Common myeloid progenitor, CD34-positive (primary cell): ENCODE measurements around the gene SLC9A1.

Experiments used
- CTCF ChIA-PET: fragments of 350-600 bp; sonication (Branson Sonifier 250); formaldehyde crosslinking; loops from one replicate; lab custom pipeline; 2021; ENCODE audit warnings: antibody characterized with exemption; lab: Charles Lee
- POLR2A ChIA-PET: fragments of 350-600 bp; sonication (Branson Sonifier 250); formaldehyde crosslinking; loops from one replicate; lab custom pipeline; 2021; ENCODE audit warnings: antibody characterized with exemption; lab: Charles Lee
- DNase-seq, 3 donors: peaks; one replicate each; pipeline versions ENCODE4 v3.0.0 to v3.0.0-alpha.2; 2013
- H3K27ac ChIP-seq, 2 experiments: 1 replicate in 1 of 2; 2 replicates in 1 of 2; pipeline ENCODE4 v1.7.0; 2013; ENCODE audit warnings: inconsistent platforms in 2 of 2, low read length in 2 of 2, mild to moderate bottlenecking in 2 of 2, low read depth in 1 of 2, moderate library complexity in 1 of 2; ENCODE audit not compliant: severe bottlenecking in 2 of 2, insufficient read depth in 1 of 2, poor library complexity in 1 of 2
- H3K27me3 ChIP-seq, 5 experiments: replicated peaks in 2 of 5; 1 replicate in 3 of 5; 2 replicates in 2 of 5; pipeline versions ENCODE4 v1.6.1 to v1.7.0; 2013; ENCODE audit warnings: low read length in 4 of 5, mild to moderate bottlenecking in 2 of 5, moderate library complexity in 2 of 5, inconsistent platforms in 1 of 5; ENCODE audit not compliant: insufficient read depth in 5 of 5, control insufficient read depth in 4 of 5
- H3K36me3 ChIP-seq, 4 experiments: 1 replicate in 2 of 4; 2 replicates in 2 of 4; pipeline versions ENCODE4 v1.6.1 to v1.7.0; 2013; ENCODE audit warnings: low read length in 3 of 4, control low read depth in 1 of 4, mild to moderate bottlenecking in 1 of 4; ENCODE audit not compliant: control insufficient read depth in 4 of 4, insufficient read depth in 4 of 4
- H3K4me1 ChIP-seq, 4 experiments: 1 replicate in 3 of 4; 2 replicates in 1 of 4; pipeline versions ENCODE4 v1.6.1 to v1.7.1; 2013; ENCODE audit warnings: low read length in 3 of 4, mild to moderate bottlenecking in 3 of 4, control low read depth in 1 of 4, inconsistent platforms in 1 of 4, moderate library complexity in 1 of 4; ENCODE audit not compliant: control insufficient read depth in 4 of 4, insufficient read depth in 4 of 4; ENCODE audit errors: control extremely low read depth in 1 of 4
- H3K4me3 ChIP-seq, 7 experiments: 1 replicate in 4 of 7; 2 replicates in 3 of 7; pipeline versions ENCODE4 v1.5.1 to v1.7.0; 2013; ENCODE audit warnings: mild to moderate bottlenecking in 7 of 7, low read length in 6 of 7, moderate library complexity in 6 of 7, inconsistent platforms in 2 of 7, low read depth in 2 of 7, control low read depth in 1 of 7; ENCODE audit not compliant: insufficient read depth in 4 of 7, control insufficient read depth in 1 of 7; ENCODE audit errors: extremely low read depth in 1 of 7
- H3K9me3 ChIP-seq, 5 experiments: 1 replicate in 4 of 5; 2 replicates in 1 of 5; pipeline versions ENCODE4 v1.6.1 to v1.7.1; 2013; ENCODE audit warnings: low read length in 4 of 5, mild to moderate bottlenecking in 2 of 5, inconsistent platforms in 1 of 5, low read depth in 1 of 5, moderate library complexity in 1 of 5; ENCODE audit not compliant: control insufficient read depth in 4 of 5, insufficient read depth in 2 of 5; ENCODE audit errors: control extremely low read depth in 1 of 5
- WGBS: methylation state at CpG from one replicate; pipeline ENCODE4 v1.1.5; 2013; ENCODE audit not compliant: insufficient coverage; 5-methylcytosine and 5-hydroxymethylcytosine counted together

SLC9A1 gene

GRCh38 chr1:27077968-27078367, 77.0 kb downstream of the SLC9A1 start:
- Histone ChIP-seq H3K4me1 (peaks cover 0 to 8% (median 5%) of the 10 kb centered on the region in 4 experiments), H3K9me3 (peaks cover 0 to 3% (median 0%) of the 10 kb centered on the region in 5 experiments), H3K27me3 (no peaks in the 10 kb centered on the region), H3K4me3 (no peak overlapping the region), H3K36me3 (no peaks in the 10 kb centered on the region), H3K27ac (no peak overlapping the region)
- WGBS, result 84% methylated on average over 2 of the region's 7 CpGs
- DNase-seq, result no peak
- CTCF ChIA-PET, result interaction anchor here (1.3 to 4.1 kb wide), 2 partner anchors 24 to 33 kb away, joined by 5 to 26 read pairs; no protein-coding TSS in a partner anchor
- POLR2A ChIA-PET, result no interaction called here

DNA sequence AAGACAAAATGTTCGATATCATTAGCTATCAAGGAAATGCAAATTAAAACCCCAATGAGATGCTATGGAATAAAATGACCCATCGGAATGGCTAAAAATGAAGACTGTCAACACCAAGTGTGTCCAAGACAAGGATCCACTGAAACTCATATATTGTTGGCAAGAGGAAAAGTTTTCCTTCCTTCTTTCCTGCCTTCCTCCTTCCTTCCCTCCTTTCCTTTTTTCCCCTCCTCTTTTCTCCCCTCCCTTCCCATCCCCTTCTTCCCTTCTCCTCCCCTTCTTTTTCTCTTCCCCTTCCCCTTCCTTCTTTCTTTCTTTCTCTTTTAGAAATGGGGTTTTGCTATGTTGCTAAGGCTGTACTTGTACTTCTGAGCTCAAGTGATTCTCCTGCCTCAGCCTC, 78.1 kb downstream of the SLC9A1 start:
- peaks cover 0 to 8% (median 5%) of the 10 kb centered on the region in 4 experiments for H3K4me1 ChIP-seq
- no peaks in the 10 kb centered on the region for H3K27me3 ChIP-seq
- POLR2A ChIA-PET, result no interaction called here
- no peak overlapping the region for H3K4me3 ChIP-seq
- no peaks in the 10 kb centered on the region for H3K36me3 ChIP-seq
- WGBS, result 100% methylated on average over 1 of the region's 2 CpGs
- H3K9me3 ChIP-seq, result peaks cover 0 to 3% (median 0%) of the 10 kb centered on the region in 5 experiments
- no peak overlapping the region for H3K27ac ChIP-seq
- CTCF ChIA-PET, result interaction anchor here (0.7 to 4.1 kb wide), 4 partner anchors 19 to 92 kb away, joined by 3 to 26 read pairs (median 4); no protein-coding TSS in a partner anchor
- DNase-seq, result no peak

- Histone ChIP-seq H3K4me1 (peaks cover 0 to 8% (median 5%) of the 10 kb centered on the region in 4 experiments), H3K27me3 (peaks cover 0 to 2% (median 0%) of the 10 kb centered on the region in 5 experiments), H3K27ac (no peak overlapping the region), H3K4me3 (no peak overlapping the region), H3K36me3 (no peaks in the 10 kb centered on the region), H3K9me3 (no peaks in the 10 kb centered on the region)
- DNase-seq, result peak; percentile 82 to 95 (median 91)
- 38% methylated on average over 2 of the region's 3 CpGs for WGBS
- ChIA-PET CTCF (interaction anchor here (1.2 to 4.1 kb wide), 2 partner anchors 29 to 38 kb away, joined by 4 to 26 read pairs; no protein-coding TSS in a partner anchor), POLR2A (no interaction called here)
Measured at GRCh38 chr1:27074175-27074780, 80.6 kb downstream of the SLC9A1 start.

- CTCF ChIA-PET, result interaction anchor here (0.7 to 2.0 kb wide), 7 partner anchors 10 to 128 kb away, joined by 3 to 10 read pairs (median 3); no protein-coding TSS in a partner anchor
- no peaks in the 10 kb centered on the region for H3K36me3 ChIP-seq
- no peak overlapping the region for H3K4me3 ChIP-seq
- 82% methylated on average over 8 of the region's 8 CpGs for WGBS
- H3K27ac ChIP-seq, result no peak overlapping the region
- H3K9me3 ChIP-seq, result no peaks in the 10 kb centered on the region
- POLR2A ChIA-PET, result no interaction called here
- peaks cover 0 to 8% (median 5%) of the 10 kb centered on the region in 4 experiments for H3K4me1 ChIP-seq
- no peak for DNase-seq
- H3K27me3 ChIP-seq, result peaks cover 0 to 2% (median 0%) of the 10 kb centered on the region in 5 experiments
Measured at GRCh38 chr1:27071049-27071416, 83.9 kb downstream of the SLC9A1 start.

GRCh38 chr1:27070390-27071048, 84.4 kb downstream of the SLC9A1 start:
- no peaks in the 10 kb centered on the region for H3K36me3 ChIP-seq
- H3K27me3 ChIP-seq, result peaks cover 0 to 2% (median 0%) of the 10 kb centered on the region in 5 experiments
- DNase-seq, result no peak
- no peak overlapping the region for H3K27ac ChIP-seq
- POLR2A ChIA-PET, result no interaction called here
- 92% methylated on average over 9 of the region's 12 CpGs for WGBS
- H3K4me1 ChIP-seq, result peaks cover 0 to 8% (median 5%) of the 10 kb centered on the region in 4 experiments
- CTCF ChIA-PET, result interaction anchor here (0.7 to 2.0 kb wide), 6 partner anchors 9 to 62 kb away, joined by 3 to 10 read pairs (median 4); no protein-coding TSS in a partner anchor
- H3K9me3 ChIP-seq, result no peaks in the 10 kb centered on the region
- no peak overlapping the region for H3K4me3 ChIP-seq

DNA sequence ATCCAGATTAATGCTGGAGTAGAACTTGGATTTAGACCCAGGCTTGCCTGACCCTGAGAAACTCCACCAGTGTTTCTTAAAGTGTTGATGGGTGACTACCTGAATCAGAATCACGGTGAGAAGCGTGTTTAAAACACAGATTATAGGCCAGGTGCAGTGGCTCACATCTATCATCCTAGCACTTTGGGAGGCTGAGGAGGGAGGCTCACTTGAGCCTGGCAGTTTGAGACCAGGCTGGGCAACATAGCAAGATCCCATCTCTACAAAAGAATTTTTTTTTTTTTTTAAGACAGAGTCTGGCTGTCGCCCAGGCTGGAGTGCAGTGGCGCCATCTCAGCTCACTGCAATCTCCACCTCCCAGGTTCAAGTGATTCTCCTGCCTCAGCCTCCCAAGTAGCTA, 86.0 kb downstream of the SLC9A1 start:
- ChIA-PET CTCF (interaction anchor here (1.1 to 1.2 kb wide), 2 partner anchors 15 to 71 kb away, joined by 3 read pairs; no protein-coding TSS in a partner anchor), POLR2A (no interaction called here)
- Histone ChIP-seq H3K4me1 (no peaks in the 10 kb centered on the region), H3K27me3 (peaks cover 0 to 2% (median 0%) of the 10 kb centered on the region in 5 experiments), H3K4me3 (no peak overlapping the region), H3K27ac (no peak overlapping the region), H3K36me3 (no peaks in the 10 kb centered on the region), H3K9me3 (no peaks in the 10 kb centered on the region)
- DNase-seq, result no peak
- 100% methylated on average over 2 of the region's 4 CpGs for WGBS
